RWPE1 (cell line): ENCODE measurements around the gene TRERF1.

ENCODE experiments used
- CTCF ChIA-PET: fragments of 350-600 bp; sonication (Branson Sonifier 250); formaldehyde crosslinking; extraction: SDS; loops from one replicate; lab custom pipeline; 2021; lab: Yijun Ruan, JAX
- POLR2A ChIA-PET: fragments of 400-600 bp; formaldehyde crosslinking; extraction: SDS; loops from one replicate; lab custom pipeline; 2020; ENCODE audit warnings: antibody characterized with exemption; ENCODE audit not compliant: low non-redundant PET; lab: Yijun Ruan, JAX
- DNase-seq: peaks from one replicate; pipeline ENCODE4 v3.0.0; 2012; ENCODE audit warnings: low spot score
- H3K27ac ChIP-seq: fragments of 450-650 bp; 2 replicates; pipeline ENCODE4 v1.5.1; 2017
- TF ChIP-seq, protein P1 (sequence below): fragments of 450-650 bp; conservative IDR thresholded peaks from 2 replicates; pipeline ENCODE4 v1.5.1; 2017; ENCODE audit warnings: low read depth, mild to moderate bottlenecking

The TRERF1 gene

DNA sequence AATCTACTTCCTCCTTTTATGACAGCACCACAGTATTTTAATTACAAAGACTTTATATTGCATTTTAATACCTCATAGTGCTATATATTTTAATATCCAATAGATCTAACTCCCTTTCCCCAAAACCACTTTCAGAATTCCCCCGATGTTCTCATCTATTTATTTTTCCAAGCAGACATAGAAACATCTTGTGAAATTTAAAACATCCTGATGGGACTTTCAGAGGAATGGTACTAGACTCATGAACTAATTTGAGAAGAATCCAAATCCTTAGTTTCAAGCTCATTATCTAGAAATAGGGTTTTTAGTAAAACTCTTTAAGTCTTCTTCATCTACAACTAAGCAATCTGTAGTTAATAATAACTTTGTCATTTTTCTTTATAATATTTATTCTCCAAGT, 97.0 kb downstream of the TRERF1 start:
- H3K27ac ChIP-seq, result no peak overlapping the region
- ChIA-PET CTCF (no interaction called here), POLR2A (no interaction called here)
- TF ChIP-seq, protein P1, sequence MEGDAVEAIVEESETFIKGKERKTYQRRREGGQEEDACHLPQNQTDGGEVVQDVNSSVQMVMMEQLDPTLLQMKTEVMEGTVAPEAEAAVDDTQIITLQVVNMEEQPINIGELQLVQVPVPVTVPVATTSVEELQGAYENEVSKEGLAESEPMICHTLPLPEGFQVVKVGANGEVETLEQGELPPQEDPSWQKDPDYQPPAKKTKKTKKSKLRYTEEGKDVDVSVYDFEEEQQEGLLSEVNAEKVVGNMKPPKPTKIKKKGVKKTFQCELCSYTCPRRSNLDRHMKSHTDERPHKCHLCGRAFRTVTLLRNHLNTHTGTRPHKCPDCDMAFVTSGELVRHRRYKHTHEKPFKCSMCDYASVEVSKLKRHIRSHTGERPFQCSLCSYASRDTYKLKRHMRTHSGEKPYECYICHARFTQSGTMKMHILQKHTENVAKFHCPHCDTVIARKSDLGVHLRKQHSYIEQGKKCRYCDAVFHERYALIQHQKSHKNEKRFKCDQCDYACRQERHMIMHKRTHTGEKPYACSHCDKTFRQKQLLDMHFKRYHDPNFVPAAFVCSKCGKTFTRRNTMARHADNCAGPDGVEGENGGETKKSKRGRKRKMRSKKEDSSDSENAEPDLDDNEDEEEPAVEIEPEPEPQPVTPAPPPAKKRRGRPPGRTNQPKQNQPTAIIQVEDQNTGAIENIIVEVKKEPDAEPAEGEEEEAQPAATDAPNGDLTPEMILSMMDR, result no peak
- no peak for DNase-seq

DNA sequence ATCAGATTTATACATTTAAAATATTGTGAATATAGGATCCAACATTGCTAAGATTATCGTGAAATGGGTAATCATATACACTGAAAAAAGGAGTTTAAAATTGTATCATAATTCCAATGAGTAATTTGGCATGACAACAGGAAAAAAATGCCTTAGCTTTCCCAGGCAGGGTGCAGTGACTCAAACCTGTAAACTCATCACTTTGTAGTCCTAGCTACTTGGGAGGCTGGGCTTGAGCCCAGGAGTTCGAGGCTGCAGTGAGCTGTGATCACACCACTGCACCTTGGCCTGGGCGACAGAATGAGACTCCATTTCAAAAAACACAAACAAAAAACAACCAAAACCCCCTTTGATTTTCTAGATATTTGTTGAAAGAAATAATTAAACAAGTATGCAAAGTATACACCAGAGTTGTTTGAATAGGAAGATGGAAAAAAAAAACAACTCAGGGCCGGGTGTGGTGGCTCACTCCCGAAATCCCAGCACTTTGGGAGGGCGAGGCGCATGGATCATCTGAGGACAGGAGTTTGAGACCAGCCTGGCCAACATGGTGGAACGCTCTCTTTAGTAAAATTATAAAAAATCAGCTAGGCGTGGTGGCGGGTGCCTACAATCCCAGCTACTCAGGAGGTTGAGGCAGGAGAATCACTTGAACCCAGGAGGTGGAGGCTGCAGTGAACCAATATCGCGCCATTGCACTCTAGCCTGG, 98.7 kb downstream of the TRERF1 start:
- DNase-seq, result peak; percentile 35
- peak overlapping the region; percentile 54 for H3K27ac ChIP-seq
- TF ChIP-seq, protein P1, result no peak
- CTCF ChIA-PET, result no interaction called here
- POLR2A ChIA-PET, result no interaction called here

DNA sequence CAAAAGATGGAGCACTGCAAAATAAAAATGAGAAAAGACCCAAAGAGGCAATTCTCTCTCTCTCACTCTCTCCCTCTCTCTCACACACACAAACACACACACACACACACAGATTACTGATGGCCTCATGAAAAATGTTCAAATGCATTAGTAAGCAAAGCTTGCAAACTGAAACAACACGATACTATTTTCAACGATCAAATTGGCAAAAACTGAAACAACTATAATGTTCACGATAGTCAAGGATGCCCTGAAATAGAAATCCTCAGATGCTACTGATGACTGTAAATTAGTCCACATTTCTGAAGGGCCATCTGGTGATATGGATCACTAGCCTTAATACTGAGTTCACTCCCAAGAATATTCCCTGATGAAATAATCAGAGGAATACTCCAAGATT, 100.8 kb downstream of the TRERF1 start:
- no peak for DNase-seq
- ChIA-PET CTCF (no interaction called here), POLR2A (no interaction called here)
- TF ChIP-seq, protein P1, result no peak
- no peak overlapping the region for H3K27ac ChIP-seq

DNA sequence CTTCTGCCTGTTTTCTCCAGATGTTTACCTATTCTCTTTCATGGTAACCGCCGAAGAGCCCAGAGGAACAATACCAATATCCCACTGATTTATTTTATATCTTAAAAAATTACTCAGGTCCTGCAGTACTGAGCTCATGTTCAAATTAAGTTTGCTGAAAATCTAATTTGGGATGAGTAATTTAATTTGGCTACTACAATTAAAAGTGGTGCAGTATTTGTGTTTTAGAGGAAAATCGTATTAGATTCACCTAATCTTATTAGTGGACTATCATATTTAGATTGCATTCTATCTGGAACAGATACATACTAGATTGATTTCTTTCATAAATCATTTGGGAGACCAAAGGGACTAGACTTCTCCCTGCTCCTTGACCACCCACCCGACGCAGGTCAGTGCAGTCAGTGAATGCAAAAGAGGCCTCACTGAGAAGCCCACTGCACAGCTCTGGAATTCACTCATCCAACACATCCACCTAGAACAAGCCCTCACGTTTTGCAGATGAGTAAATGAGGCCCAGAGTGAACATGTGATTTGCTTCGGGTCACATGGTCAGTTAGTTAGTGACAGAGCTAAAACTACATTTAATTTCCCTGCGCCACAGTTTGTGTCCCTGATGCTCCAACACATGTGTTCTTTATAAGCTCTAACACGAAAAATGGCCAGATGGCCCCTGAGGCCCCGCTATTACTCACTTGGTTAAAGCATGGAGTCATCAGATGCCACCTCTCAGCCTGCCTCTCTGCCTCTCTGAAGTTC, 101.8 kb downstream of the TRERF1 start:
- POLR2A ChIA-PET, result no interaction called here
- CTCF ChIA-PET, result no interaction called here
- DNase-seq, result no peak

DNA sequence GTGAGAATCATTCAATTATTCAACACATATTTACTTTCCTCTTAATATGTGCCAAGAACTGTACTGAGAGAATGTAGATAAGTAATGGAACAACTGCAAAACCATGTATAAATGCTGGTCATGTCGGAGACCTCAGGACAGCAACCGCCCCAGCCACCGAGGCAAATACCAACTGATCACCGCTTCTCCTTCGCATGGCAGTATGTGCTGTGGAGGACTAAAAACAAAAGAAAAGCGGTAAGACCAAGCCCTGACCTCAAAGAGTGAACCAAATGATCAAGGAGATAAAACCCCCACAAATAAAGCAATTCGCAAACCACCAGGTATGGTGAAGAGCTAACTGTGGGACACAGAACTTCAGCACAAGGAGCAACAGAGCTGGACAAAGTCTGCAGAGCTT, 104.3 kb downstream of the TRERF1 start:
- CTCF ChIA-PET, result interaction anchor here (0.5 to 0.8 kb wide), 3 partner anchors 10 to 91 kb away, joined by 3 read pairs; no protein-coding TSS in a partner anchor
- no peak overlapping the region for H3K27ac ChIP-seq
- POLR2A ChIA-PET, result no interaction called here
- TF ChIP-seq, protein P1, result no peak
- no peak for DNase-seq

More for the DNA sequence above, 101.8 kb downstream of the TRERF1 start:
- H3K27ac ChIP-seq, result no peak overlapping the region
- TF ChIP-seq, protein P1, result no peak

DNA sequence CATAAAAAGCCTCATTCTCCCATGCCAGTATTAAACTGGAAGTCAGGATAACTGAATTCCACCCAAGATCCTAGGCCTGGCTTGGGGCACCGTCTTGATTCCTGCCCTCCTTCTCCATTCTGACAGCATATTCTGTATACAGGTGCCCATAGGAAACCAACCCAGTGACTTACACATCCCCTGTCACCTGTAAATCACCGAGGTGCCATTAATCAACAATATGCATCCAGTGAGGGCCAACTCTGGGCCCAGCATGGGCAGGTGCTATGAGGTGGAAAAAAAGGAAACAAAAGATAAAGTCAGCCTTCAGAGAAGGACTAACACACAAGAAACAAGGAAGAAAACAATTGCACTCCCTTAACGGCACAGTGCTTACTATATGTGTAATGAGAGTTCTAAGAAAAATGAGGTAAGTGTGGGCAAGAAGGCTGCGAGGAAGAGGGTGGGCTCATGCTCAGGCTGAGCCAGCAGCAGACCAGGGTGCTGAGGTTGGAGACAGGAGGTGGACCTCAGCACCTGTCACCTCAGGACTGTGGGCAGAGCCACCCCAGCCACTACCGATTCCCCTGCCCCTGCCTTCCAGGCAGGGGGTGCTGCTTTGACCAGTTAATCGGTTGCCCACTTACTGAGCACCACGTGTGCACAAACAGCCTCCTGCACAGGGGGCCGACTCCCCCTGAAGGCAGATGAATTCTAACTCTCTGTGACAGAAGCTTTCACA, 105.9 kb downstream of the TRERF1 start:
- TF ChIP-seq, protein P1, result no peak
- ChIA-PET CTCF (interaction anchor here (0.6 to 0.7 kb wide), 2 partner anchors 20 to 201 kb away, joined by 3 read pairs; no protein-coding TSS in a partner anchor), POLR2A (no interaction called here)
- peak overlapping the region; percentile 19; the same call in 1 of the 2 replicates for H3K27ac ChIP-seq
- DNase-seq, result no peak
